ENCODE measurements around the gene LAMB2. TPM values are rescaled to one million over a fixed set of nuclear protein-coding genes. Genes with fewer than 3 reads are reported as not detected.

Gene LAMB2
- total and polyA plus RNA-seq, 9 donors, result 408 to 681 (median 491) TPM

Small RNA genes lying within 50 kb of the gene (microRNA-seq; reads per million reads assigned to microRNA genes)
- gene MIR6890, result 0 reads per million in 3 donors

Small RNA genes lying within 50 kb of the gene (small RNA-seq; reads per million reads assigned to genes)
- not detected for gene RN7SL182P

Other genes with a start within 250 kb of the LAMB2 start
- 10 to 100 TPM in 4 of 7 donors, 1 to 10 TPM in 3; 5.6 to 12.3 (median 10.1) TPM for gene SLC25A20, start 234.2 kb downstream of the LAMB2 start, total RNA-seq
- gene SLC25A20, start 234.2 kb downstream of the LAMB2 start, polyA plus RNA-seq, result 10 to 100 TPM; 12.1 to 37.6 TPM
- gene ARIH2, start 214.2 kb downstream of the LAMB2 start, total RNA-seq, result 10 to 100 TPM; 66.8 to 95.7 (median 72.0) TPM
- gene ARIH2, start 214.2 kb downstream of the LAMB2 start, polyA plus RNA-seq, result 10 to 100 TPM; 39.6 to 75.3 TPM
- 100 to 1,000 TPM in 1 of 7 donors, 10 to 100 TPM in 6; 31.5 to 125 (median 46.5) TPM for gene P4HTM, start 142.8 kb downstream of the LAMB2 start, total RNA-seq
- gene P4HTM, start 142.8 kb downstream of the LAMB2 start, polyA plus RNA-seq, result 10 to 100 TPM; 16.6 to 33.5 TPM
- 100 to 1,000 TPM; 116 to 289 (median 230) TPM for gene WDR6, start 125.7 kb downstream of the LAMB2 start, total RNA-seq
- 100 to 1,000 TPM; 109 to 196 TPM for gene WDR6, start 125.7 kb downstream of the LAMB2 start, polyA plus RNA-seq
- 10 to 100 TPM; 21.1 to 74.9 (median 27.5) TPM for gene DALRD3, start 114.5 kb downstream of the LAMB2 start, total RNA-seq
- gene DALRD3, start 114.5 kb downstream of the LAMB2 start, polyA plus RNA-seq, result 10 to 100 TPM; 23.0 to 33.1 TPM
- gene NDUFAF3, start 110.9 kb downstream of the LAMB2 start, total RNA-seq, result 100 to 1,000 TPM in 3 of 7 donors, 10 to 100 TPM in 4; 77.4 to 132 (median 96.3) TPM
- gene NDUFAF3, start 110.9 kb downstream of the LAMB2 start, polyA plus RNA-seq, result 10 to 100 TPM; 43.2 to 72.6 TPM
- gene IMPDH2, start 103.7 kb downstream of the LAMB2 start, total RNA-seq, result 100 to 1,000 TPM; 264 to 523 (median 420) TPM
- gene IMPDH2, start 103.7 kb downstream of the LAMB2 start, polyA plus RNA-seq, result 100 to 1,000 TPM; 295 to 381 TPM
- 100 to 1,000 TPM in 2 of 7 donors, 10 to 100 TPM in 5; 56.9 to 104 (median 90.4) TPM for gene QRICH1, start 39.0 kb downstream of the LAMB2 start, total RNA-seq
- 10 to 100 TPM; 46.2 to 78.9 TPM for gene QRICH1, start 39.0 kb downstream of the LAMB2 start, polyA plus RNA-seq
- 100 to 1,000 TPM; 165 to 271 (median 204) TPM for gene QARS1, start 28.3 kb downstream of the LAMB2 start, total RNA-seq
- 100 to 1,000 TPM; 191 to 293 TPM for gene QARS1, start 28.3 kb downstream of the LAMB2 start, polyA plus RNA-seq
- 10 to 100 TPM; 38.3 to 71.4 (median 53.8) TPM for gene USP19, start 12.2 kb downstream of the LAMB2 start, total RNA-seq
- gene USP19, start 12.2 kb downstream of the LAMB2 start, polyA plus RNA-seq, result 10 to 100 TPM; 21.7 to 33.3 TPM
- 10 to 100 TPM; 24.8 to 39.0 (median 32.7) TPM for gene CCDC71, start 33.3 kb upstream of the LAMB2 start, total RNA-seq
- gene CCDC71, start 33.3 kb upstream of the LAMB2 start, polyA plus RNA-seq, result 10 to 100 TPM in 1 of 2 donors, 1 to 10 TPM in 1; 6.9 to 30.9 TPM
- 100 to 1,000 TPM in 5 of 7 donors, 10 to 100 TPM in 2; 67.1 to 244 (median 131) TPM for gene KLHDC8B, start 38.5 kb upstream of the LAMB2 start, total RNA-seq
- 100 to 1,000 TPM in 1 of 2 donors, 10 to 100 TPM in 1; 84.6 to 109 TPM for gene KLHDC8B, start 38.5 kb upstream of the LAMB2 start, polyA plus RNA-seq
- 10 to 100 TPM in 1 of 7 donors, 1 to 10 TPM in 6; 1.3 to 11.1 (median 6.6) TPM for gene C3orf62, start 144.2 kb upstream of the LAMB2 start, total RNA-seq
- gene C3orf62, start 144.2 kb upstream of the LAMB2 start, polyA plus RNA-seq, result 1 to 10 TPM; 5.0 to 7.9 TPM
- gene USP4, start 207.0 kb upstream of the LAMB2 start, total RNA-seq, result 10 to 100 TPM; 12.5 to 71.7 (median 52.5) TPM
- 10 to 100 TPM; 27.2 to 76.5 TPM for gene USP4, start 207.0 kb upstream of the LAMB2 start, polyA plus RNA-seq
- 100 to 1,000 TPM; 114 to 207 (median 152) TPM for gene GPX1, start 225.3 kb upstream of the LAMB2 start, total RNA-seq
- 100 to 1,000 TPM in 1 of 2 donors, 10 to 100 TPM in 1; 28.1 to 192 TPM for gene GPX1, start 225.3 kb upstream of the LAMB2 start, polyA plus RNA-seq